Measurements from ENCODE around the gene COL4A1.

Gene COL4A1

GRCh38 chr13:110225609-110226574 lies 81.1 kb downstream of the COL4A1 start:
- no peak for DNase-seq

DNA sequence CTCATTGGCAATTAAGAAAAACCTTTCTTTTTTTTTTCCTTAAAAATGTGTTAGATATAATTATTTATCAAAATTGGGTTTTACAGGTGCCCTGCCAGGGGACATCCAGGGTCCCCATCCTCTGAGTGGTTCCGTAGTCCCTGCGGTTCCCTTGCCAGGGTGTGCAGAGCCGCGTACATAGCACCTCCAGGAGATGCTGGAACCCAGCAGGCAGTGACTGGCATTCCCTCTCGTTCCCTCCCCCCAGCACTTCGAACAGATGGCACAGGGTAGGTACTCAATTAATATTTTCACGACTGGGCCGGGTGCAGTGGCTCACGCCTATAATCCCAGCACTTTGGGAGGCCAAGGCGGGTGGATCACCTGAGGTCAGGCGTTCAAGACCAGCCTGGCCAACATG lies 82.0 kb downstream of the COL4A1 start:
- DNase-seq, result no peak

DNA sequence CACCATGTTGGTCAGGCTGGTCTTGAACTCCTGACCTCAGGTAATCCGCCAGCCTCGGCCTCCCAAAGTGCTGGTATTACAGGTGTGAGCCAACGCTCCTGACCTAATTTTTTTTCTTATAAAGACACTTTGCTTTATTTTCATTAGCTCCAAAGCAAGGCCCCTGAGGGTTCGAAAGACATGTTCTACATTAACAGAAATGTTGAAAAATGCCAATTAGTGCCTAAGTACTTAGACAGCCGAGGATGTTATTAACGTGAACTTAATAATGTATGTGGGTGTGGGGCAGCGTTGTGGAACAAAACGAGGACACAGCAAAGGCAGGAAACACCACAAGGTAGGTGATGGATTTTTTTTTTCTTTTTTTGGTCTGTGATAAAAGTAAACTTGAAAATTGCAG lies 82.4 kb downstream of the COL4A1 start:
- DNase-seq, result no peak

DNA sequence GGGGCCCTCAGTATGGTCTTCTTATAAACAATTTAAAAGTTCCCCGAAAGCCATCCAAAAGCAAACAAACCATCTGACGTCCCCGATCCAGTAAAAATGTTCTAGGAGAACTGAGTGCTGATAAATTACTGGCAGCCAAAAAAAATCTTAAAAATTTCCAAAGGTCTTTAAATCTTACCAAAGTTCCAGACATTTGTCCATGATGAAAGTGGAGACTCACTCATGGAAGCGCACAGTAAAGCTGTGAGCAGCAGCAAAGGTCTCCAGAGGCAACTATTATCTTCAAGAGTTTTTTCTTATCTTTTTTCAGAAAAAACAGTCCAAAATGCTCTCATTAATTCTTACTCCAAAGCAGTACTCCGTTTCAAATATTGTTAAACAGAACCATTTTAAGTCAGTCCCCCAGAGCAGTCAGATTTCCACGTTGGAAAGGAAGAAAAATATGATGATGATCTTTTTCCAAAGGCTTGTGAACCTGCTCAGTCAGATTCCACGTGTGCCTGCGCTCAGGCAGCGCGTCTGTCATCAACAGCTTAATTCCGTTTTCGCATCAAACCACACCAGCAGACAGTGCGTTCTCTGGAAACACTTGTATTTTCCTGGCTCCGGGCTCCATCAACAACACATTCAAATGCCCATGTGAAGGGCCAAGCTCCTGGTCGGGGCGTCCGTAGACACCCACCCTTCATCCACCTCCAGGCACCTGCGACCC lies 85.4 kb downstream of the COL4A1 start:
- DNase-seq, result peak in 3 of 58 donors; percentile 29 to 45 (median 38)

- no peak for DNase-seq
Observed at GRCh38 chr13:110220471-110220870, 86.5 kb downstream of the COL4A1 start.

DNA sequence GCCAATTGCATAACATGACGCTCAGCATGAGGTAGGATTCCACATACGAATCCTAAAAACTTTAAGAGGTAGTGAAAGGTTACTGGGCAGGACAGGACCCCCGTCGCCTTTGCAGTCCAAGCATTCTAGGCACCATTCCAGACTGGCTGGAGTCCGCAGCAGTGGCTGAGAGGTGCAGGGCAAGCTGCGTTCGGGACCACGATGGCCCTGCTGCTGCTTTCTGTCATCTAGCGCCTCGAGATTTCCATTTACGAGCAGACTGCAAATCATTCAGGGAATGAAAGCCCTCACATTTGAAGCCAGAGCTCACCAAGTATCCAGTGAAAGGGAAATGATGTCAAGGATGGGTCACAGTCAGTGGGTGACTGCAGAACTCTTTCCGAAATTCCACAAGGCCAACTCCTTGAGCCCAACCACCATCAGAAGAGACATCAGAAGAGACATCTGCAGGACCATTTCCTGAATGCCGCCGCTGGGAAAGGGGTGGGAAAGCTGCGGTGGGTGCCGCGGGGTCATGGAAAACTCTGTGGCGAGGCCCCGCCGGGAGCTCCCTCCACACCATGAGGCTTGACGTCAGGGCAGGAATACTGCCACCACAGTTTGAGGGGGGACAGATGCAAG lies 88.3 kb downstream of the COL4A1 start:
- DNase-seq, result no peak

DNA sequence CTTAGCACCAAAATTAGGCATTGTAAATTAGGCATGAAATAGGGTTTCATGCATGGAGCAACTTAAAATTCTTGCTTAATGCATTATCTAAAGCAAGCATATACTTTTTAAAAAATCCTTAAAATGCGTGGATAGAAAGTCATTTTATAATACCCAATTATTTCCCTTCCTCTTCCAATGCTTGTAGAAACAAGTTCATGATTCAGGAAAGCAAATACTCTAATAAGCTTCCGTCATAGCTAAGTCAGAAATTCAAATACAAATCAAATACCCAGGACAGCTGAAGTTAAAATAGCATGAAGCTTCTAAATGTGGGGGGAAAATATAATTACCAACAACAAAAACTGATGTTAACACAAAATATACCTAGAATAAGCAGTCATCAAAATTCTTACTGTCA lies 89.1 kb downstream of the COL4A1 start:
- DNase-seq, result no peak

DNA sequence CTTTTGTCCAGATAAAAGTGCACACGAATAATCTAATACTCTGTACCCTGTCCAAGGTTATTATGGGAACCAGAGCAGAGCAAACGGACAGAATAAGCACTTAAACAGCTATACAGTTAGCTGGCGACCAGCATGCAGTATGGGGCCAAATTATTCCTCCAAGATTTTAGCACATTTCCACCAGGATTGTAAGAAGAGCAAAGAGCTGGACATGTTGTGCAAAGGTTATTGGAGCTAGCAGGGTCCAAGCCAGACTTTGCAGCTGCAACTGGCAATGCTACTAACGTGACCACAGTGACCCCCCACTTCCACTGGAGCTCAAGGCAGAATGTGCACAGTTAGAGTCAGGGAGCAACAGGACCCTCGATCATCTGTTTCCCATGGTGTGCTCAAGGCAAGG lies 89.9 kb downstream of the COL4A1 start:
- DNase-seq, result no peak

DNA sequence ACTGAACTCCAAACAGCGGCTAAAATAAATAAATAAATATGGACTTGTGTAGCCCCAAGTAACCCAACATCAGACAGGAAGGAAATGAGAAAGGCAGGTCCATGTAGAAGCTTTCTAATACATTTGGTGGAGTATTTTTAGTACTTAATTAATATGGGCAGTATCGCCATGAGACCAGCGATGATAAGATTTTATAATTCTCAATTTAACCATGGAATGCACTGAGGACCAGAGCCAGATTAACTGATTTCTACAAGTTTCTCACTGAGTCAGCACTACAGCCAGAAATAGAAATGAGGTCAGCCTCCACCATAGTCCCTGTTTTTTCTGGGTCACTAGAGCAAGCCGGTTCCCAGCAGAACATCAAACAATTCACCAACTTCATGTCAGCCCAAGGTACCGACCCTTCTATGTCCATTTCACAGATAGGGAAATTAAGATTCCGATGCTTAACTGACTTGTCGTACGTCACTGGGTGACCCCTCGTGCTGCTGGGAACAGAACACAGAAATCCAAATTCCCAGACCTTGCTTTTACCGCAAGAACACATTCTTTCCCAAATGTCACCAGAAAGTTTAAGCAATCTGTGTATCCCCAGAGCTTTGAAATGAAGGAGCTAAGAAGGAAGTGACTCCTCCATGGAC lies 90.4 kb downstream of the COL4A1 start:
- DNase-seq, result no peak

DNA sequence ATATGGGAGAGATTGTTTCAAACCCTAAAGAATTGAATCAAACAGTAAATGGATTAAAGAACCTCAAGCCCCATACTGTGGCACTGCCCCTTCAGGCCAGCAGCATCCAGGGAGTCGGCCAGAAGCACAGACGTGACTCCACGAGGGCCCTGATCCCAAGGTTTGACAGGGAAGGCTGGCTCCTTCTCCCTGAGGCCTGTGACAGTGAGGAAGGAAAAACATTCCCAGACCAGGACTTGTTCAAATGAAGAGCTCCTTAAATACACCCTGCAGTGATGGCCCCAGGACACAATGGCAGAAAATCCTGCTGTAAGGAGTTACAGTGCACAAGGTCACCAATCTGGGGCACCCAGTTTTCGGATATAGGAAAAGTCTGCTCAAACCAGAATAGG lies 91.0 kb downstream of the COL4A1 start:
- DNase-seq, result no peak

DNA sequence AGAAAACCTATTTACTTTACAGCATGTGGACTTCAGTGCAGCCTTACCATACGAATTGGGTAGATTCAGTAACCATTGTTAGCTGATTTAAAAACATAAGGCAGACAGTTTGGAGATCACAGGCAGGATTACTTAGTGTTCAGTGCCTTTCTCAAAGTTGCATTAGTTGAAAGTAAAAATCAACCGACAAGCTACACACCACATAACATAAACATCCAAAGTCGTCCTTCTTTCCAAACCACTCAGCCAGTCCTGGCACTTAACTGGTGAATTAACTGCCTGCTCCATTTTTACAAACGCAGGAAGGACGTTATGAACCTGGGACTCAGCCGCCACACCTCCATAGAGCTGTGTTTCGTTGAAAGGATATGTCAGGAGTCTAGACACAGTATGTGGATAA lies 91.4 kb downstream of the COL4A1 start:
- no peak for DNase-seq

GRCh38 chr13:110214637-110215036 lies 92.3 kb downstream of the COL4A1 start:
- DNase-seq, result no peak

DNA sequence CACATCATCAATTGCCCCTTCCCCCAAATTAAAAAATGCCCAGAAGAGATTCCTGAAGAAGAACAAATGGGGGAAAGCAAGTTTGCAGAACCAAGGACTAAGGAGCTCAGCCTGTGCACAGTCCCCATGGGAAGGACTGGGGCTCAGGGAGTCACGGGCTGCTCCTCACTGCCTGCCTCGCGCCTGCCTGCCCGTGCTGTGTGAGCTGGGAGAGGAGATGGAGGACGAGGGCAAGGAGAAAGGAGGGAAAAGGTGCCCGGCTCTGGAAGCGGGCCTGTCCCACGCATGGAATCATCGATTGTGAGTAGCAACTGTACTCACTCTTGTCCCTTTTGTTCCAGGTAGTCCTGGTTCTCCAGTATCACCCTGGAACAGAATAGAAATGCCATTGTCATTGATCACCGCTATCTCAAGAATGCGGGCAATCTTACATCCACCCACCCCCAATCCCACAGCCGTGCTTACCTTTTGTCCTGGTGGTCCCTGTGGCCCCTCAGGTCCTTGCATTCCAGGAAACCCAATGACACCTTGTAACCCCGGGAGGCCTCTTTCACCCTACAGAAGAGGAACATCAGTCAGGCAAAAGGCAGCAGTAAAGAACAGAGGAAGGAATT lies 93.4 kb downstream of the COL4A1 start:
- DNase-seq, result no peak

DNA sequence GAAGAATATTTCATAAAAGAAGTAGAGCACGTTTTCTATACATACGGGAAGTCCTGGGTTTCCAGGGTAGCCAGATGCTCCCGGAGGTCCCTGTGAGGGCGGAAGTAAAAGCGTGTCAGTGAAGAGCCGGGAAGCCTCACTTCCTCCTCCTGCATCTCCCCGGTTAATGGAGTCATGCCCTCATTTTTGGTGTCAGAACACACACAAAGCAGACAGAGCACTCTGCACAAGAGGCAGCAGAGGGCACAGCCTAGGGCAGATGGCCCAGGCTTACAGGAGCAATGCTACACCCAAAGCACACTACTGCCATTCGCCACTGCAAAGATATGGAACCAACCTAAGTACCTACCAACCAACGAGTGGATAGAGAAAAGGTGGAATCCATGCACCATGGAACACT lies 94.4 kb downstream of the COL4A1 start:
- no peak for DNase-seq

- no peak for DNase-seq
Observed at GRCh38 chr13:110211735-110212134, 95.2 kb downstream of the COL4A1 start.

DNA sequence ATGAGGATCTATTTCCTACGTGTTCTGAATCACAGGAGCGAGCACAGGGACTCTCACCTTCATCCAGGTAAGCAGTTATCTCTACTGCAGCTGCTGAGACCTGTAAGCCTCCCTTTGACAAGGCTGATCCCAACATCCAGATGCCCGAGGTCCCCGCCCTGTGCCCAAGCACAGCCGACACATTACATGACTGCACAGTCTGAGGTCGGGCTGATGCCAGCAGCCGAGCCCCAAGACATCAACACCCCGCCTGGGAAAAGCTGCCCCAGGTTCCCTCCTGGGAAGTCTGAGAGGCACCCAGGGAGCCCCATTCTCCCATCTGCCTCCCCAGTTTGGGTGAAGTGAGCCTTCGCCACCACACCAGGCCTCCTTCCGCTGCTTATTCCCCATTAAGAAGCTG lies 95.9 kb downstream of the COL4A1 start:
- DNase-seq, result no peak

- no peak for DNase-seq
Observed at GRCh38 chr13:110210604-110210985, 96.4 kb downstream of the COL4A1 start.

DNA sequence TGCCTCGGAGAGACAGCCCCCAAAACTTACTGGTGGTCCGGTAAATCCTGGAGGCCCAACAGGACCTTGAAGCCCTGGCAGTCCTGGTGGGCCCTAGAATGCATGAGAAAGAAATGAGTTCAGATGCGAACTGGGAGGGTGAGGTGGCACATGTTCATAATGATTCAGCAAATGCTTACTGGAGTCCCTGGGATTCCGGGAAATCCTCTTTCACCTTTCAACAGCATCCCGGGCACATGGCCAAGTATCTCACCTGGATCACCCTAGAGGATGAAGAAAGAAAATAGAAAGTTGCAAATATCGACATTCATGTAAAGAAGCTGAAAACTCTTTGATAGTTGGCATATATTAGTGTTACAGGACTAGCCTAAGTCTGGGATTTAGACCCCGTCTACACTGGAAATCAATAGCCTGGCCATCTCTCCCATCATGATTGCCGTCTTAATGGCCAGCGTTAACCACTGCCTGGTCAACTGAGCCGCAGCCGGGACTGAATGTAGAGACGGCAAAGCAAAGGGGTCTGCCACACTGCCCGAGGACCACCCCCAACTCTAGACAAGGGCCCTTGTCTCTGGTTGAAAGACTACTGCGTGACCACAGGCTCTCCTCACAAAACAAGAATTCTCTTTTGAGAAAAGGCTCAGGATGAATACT lies 96.9 kb downstream of the COL4A1 start:
- no peak for DNase-seq

DNA sequence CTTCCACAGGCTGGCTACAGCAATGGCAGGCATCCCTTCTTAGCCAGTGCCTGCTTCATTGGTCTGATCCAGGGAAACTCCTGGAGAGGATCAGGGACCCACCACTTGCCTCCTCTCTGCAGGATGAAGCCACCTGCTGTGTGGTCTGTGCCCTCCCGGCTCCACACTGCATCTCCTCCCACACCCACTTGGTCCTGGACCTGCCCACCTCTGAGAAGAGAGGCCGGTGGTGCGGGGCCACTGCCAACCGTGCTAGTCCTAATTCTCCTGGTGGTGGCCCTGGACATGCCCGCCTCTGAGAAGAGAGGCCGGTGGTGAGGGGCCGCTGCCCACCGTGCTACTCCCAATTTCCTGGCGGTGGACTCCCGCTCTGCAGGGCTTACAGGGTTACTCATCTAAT lies 98.8 kb downstream of the COL4A1 start:
- no peak for DNase-seq

DNA sequence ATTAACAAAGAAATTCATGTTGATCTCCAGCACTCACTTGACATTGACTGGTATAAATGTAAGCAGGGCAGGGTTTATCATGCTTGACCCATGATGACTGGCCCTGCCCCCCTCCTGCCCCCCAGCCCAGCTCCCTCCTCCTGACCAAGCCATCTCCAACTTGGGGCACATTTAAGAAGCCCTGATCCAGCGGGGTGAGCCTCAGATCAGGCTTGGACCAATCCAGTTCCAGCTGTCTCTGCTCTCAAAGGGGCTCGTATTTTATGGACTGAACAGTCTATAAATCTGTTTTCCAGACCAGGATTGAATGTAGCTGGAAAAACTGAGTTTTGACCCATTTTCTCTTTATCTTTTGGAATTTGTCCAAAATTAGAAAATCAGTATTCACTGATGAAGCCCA lies 100.0 kb downstream of the COL4A1 start:
- DNase-seq, result no peak

- no peak for DNase-seq
Observed at GRCh38 chr13:110206185-110206584, 100.8 kb downstream of the COL4A1 start.

Data from anterior cingulate cortex (tissue), 58 donors.